ENCODE results near the gene RNPC3.
"Not testable (repeated sequence)": the region's sequence is repeated elsewhere in the genome, so short reads cannot be mapped to it uniquely, and the experiment has no call there.

The RNPC3 gene

GRCh38 chr1:103560427-103560826, 34.9 kb downstream of the RNPC3 start:
- no peak for DNase-seq (ENCODE audit: extremely low read depth in 1 of 2, low read depth in 1 of 2)

DNA sequence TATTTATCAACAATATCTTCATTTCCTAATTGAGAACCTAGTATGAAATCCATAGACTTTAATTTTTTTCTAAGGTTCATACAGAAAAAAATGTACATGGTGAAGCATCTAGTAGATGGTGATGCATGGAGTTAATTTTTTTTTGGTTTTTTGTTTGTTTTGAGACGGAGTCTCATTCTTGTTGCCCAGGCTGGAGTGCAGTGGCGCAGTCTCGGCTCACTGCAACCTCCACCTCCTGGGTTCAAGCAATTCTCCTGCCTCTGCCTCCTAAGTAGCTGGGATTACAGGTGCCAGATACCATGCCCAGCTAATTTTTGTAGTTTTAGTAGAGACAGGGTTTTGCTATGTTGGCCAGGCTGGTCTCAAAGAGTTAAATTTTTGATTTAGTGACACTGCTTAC, 35.6 kb downstream of the RNPC3 start:
- not testable (repeated sequence) for DNase-seq (ENCODE audit: extremely low read depth in 1 of 2, low read depth in 1 of 2)

DNA sequence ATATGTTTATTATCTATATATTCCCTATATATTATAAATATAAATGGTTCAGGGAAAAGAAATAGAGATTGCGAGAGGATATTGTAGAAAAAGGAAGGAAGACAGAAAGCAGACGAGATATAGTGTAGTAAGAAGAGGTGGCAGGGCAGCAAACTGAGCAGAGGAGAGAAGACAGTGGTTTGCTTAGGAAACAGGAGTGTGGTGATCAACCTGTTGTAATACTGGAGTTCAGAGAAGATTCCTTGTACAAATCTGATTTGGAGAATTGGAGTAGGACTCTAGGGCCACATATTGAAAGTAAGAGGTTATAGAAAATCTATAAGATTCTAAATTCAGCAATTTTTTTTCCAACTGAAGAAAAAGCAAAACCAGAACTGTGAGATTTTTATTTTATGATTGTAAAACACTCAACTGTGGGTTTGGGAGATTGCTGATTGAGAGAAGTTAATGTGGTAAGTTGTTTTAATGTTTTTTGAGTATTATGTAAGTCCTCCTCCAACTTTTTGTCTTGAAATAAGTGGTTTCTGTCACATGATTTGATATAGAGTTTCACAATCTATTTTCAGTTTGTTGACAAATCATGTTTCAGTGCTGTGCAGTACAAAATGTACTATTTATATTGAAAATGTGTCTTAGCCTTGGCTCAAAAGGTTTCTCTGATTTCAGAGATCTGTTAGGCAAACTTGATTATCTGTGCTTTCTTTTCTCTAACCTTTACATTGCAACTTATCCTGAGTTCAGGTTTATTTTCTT, 36.3 kb downstream of the RNPC3 start:
- no peak for DNase-seq (ENCODE audit: extremely low read depth in 1 of 2, low read depth in 1 of 2)

GRCh38 chr1:103563056-103563455, 37.6 kb downstream of the RNPC3 start:
- no peak for DNase-seq (ENCODE audit: extremely low read depth in 1 of 2, low read depth in 1 of 2)

DNA sequence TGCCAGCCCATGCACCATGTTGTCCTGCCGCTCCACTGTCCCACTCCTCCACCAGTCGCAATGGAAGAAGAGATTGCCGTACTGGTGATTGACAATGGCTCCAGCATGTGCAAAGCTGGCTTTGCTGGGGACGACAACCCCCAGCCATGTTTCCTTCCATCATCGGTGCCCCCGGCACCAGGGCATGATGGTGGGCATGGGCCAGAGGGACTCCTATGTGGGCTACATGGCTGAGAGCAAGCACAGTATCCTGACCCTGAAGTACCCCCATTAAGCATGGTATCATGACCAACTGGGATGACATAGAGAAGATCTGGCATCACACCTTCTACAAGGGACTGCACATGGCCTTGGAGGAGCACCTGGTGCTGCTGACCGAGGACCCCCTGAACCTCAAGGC, 44.0 kb downstream of the RNPC3 start:
- no peak for DNase-seq (ENCODE audit: extremely low read depth in 1 of 2, low read depth in 1 of 2)

DNA sequence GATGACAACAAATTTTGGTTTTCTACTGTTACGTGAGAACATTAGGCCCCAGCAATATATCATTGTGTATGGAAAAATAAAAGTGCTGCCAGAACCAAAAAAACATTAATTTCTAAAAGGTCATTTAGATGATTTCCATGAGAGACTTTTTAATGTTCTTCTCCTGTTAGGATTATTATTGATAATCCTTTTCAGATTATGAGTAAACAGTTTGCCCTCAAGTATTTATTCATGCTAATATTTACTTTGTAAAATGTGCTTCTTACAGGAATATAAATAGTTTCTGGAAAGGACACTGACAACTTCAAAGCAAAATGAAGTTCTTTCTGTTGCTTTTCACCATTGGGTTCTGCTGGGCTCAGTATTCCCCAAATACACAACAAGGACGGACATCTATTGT, 45.8 kb downstream of the RNPC3 start, which contains the start of gene AMY2B:
Gene AMY2B, plus strand, starts transcription at position 301 of the 400 bp plus-strand sequence. Its CDS starts 14 bp downstream, at position 315.
- DNase-seq (ENCODE audit: extremely low read depth in 1 of 2, low read depth in 1 of 2): not testable (repeated sequence)

- no peak for DNase-seq (ENCODE audit: extremely low read depth in 1 of 2, low read depth in 1 of 2)
Measured at GRCh38 chr1:103576065-103576464, 50.6 kb downstream of the RNPC3 start.

DNA sequence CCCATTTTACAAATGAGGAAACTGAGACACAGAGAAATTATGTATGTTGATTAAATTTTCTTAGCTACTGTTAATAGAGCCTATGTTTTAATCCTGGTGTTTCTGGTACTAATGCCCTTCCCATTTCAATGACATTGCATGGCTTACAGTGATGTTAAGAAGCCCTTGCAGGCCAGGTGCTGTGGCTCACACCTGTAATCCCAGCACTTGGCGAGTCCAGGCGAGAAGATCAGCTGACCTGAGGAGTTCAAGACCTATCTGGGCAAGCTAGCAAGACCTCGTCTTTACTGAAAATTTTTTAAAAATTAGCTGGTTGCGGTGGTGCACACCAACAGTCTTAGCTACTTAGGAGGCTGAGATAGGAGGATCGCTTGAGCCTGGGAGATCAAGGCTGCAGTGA, 51.3 kb downstream of the RNPC3 start:
- not testable (repeated sequence) for DNase-seq (ENCODE audit: extremely low read depth in 1 of 2, low read depth in 1 of 2)

GRCh38 chr1:103582464-103582863, 57.0 kb downstream of the RNPC3 start:
- DNase-seq (ENCODE audit: extremely low read depth in 1 of 2, low read depth in 1 of 2): no peak

- no peak for DNase-seq (ENCODE audit: extremely low read depth in 1 of 2, low read depth in 1 of 2)
Measured at GRCh38 chr1:103583887-103584286, 58.4 kb downstream of the RNPC3 start.

- DNase-seq (ENCODE audit: extremely low read depth in 1 of 2, low read depth in 1 of 2): no peak
Measured at GRCh38 chr1:103584537-103584936, 59.0 kb downstream of the RNPC3 start.

DNA sequence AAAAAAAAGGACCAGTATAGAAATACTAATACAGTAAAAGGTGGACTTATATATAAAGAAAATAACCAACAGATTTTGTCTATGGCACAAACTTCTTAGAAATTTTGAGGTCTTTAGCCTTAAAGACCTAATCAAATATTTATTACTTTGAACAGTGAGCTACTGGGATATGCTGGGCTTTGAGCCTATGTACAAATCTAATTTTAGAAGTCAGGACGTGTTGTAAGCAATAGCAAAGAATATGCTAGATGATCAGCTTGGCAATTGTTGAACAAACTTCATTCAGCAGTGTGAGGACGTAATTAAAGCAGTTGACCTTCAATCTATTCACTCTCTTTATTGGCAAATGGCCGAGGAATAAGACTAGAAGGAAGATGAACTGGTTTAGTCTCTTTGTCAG, 77.2 kb downstream of the RNPC3 start:
- DNase-seq (ENCODE audit: extremely low read depth in 1 of 2, low read depth in 1 of 2): not testable (repeated sequence)

Measured in activated CD8-positive, alpha-beta memory T cell treated with anti-CD3 and anti-CD28 coated beads for 1 hour (primary cell).